OCI-LY7 (cell line): Measurements from ENCODE around the gene ACTBL2. TPM values are rescaled to one million over a fixed set of nuclear protein-coding genes. Genes with fewer than 3 reads are reported as not detected.

ENCODE experiments used
- BruUV-seq: library from RNA; stranded (reverse); fragments of 400-500 nt; replicated peaks from 2 replicates; lab custom pipeline; 2021; lab: Mats Ljungman, UMichigan
- CTCF ChIA-PET: fragments of 300-600 bp; sonication (Branson Sonifier 250); formaldehyde crosslinking; loops from one replicate; lab custom pipeline; 2022; ENCODE audit warnings: antibody characterized with exemption; ENCODE audit not compliant: unreplicated experiment; lab: Charles Lee
- POLR2A ChIA-PET: fragments of 300-600 bp; sonication (Branson Sonifier 250); formaldehyde crosslinking; loops from one replicate; lab custom pipeline; 2022; ENCODE audit warnings: antibody characterized with exemption; lab: Charles Lee
- DNase-seq: peaks from one replicate; pipeline ENCODE4 v3.0.0-alpha.2; 2015; ENCODE audit warnings: low spot score
- H2AFZ ChIP-seq: fragments of 200-600 bp; sonication (generic), shearing (Covaris generic); 2 replicates; pipeline ENCODE4 v1.6.1; 2014; ENCODE audit warnings: mild to moderate bottlenecking, antibody characterized with exemption, low read length, moderate library complexity
- H3K27ac ChIP-seq: fragments of 200-600 bp; sonication (generic); 2 replicates; pipeline ENCODE4 v1.5.1; 2014; ENCODE audit warnings: mixed run types, low read depth, mild to moderate bottlenecking, moderate library complexity, low read length, inconsistent platforms; ENCODE audit not compliant: poor library complexity, severe bottlenecking
- H3K36me3 ChIP-seq: fragments of 200-600 bp; sonication (generic); 2 replicates; pipeline ENCODE4 v1.6.1; 2014; ENCODE audit warnings: mild to moderate bottlenecking, antibody characterized with exemption, low read length, moderate library complexity, mixed read lengths; ENCODE audit not compliant: insufficient read depth
- H3K4me1 ChIP-seq: fragments of 200-600 bp; sonication (generic); 2 replicates; pipeline ENCODE4 v1.5.1; 2014; ENCODE audit warnings: mild to moderate bottlenecking, low read length; ENCODE audit not compliant: insufficient read depth, poor library complexity, severe bottlenecking
- H3K4me2 ChIP-seq: fragments of 200-600 bp; sonication (generic); 2 replicates; pipeline ENCODE4 v1.6.1; 2014; ENCODE audit warnings: mild to moderate bottlenecking, low read length
- H3K4me3 ChIP-seq: fragments of 200-600 bp; sonication (generic); 2 replicates; pipeline ENCODE4 v1.5.1; 2014; ENCODE audit warnings: mild to moderate bottlenecking, low read depth, low read length; ENCODE audit not compliant: poor library complexity, severe bottlenecking
- H3K79me2 ChIP-seq: fragments of 200-600 bp; sonication (generic); 2 replicates; pipeline ENCODE4 v1.6.1; 2016; ENCODE audit warnings: low read depth, mild to moderate bottlenecking, low read length, moderate library complexity, mixed read lengths; ENCODE audit not compliant: insufficient read depth
- H3K9me2 ChIP-seq: fragments of 200-600 bp; sonication (generic); 2 replicates; pipeline ENCODE4 v1.6.1; 2016; ENCODE audit warnings: mild to moderate bottlenecking, low read length, mixed read lengths; ENCODE audit not compliant: insufficient read depth
- H3K9me3 ChIP-seq: fragments of 200-600 bp; sonication (generic); 2 replicates; pipeline ENCODE4 v1.6.1; 2014; ENCODE audit warnings: mild to moderate bottlenecking, mixed run types, low read length, mixed read lengths
- H4K20me1 ChIP-seq: fragments of 200-600 bp; sonication (generic); 2 replicates; pipeline ENCODE4 v1.6.1; 2014; ENCODE audit warnings: mild to moderate bottlenecking, antibody characterized with exemption, low read length, moderate library complexity, mixed read lengths; ENCODE audit not compliant: insufficient read depth
- EZH2phosphoT487 ChIP-seq: fragments of 200-600 bp; sonication (generic); IDR thresholded peaks from 2 replicates; pipeline ENCODE4 v1.6.1; 2018; ENCODE audit warnings: low read depth, borderline replicate concordance, mild to moderate bottlenecking, mixed run types, antibody characterized with exemption, low read length, moderate library complexity, mixed read lengths
- intact Hi-C: fragments of 100-400 bp; cut with micrococcal nuclease; formaldehyde crosslinking; loops from one replicate; pipeline ENCODE4 v1.10.0; 2022; ENCODE audit not compliant: unreplicated experiment
- total RNA-seq, 2 experiments: library from RNA; depleted of rRNA in 1 of 2; stranded (reverse); fragments of >200 nt in 1 of 2; shearing (Covaris generic) in 1 of 2; gene quantifications; 2 replicates each; pipeline ENCODE4 v1.2.3, GENCODE V29; 2014 to 2022
- TF ChIP-seq, protein P1 (sequence below): fragments of 200-600 bp; sonication (generic); conservative IDR thresholded peaks from 2 replicates; pipeline ENCODE4 v1.5.1; 2014; ENCODE audit warnings: mild to moderate bottlenecking, antibody characterized with exemption, low read length, moderate library complexity, mixed read lengths

The ACTBL2 gene
- total RNA-seq, 2 experiments from 2014 or later, result not detected

DNA sequence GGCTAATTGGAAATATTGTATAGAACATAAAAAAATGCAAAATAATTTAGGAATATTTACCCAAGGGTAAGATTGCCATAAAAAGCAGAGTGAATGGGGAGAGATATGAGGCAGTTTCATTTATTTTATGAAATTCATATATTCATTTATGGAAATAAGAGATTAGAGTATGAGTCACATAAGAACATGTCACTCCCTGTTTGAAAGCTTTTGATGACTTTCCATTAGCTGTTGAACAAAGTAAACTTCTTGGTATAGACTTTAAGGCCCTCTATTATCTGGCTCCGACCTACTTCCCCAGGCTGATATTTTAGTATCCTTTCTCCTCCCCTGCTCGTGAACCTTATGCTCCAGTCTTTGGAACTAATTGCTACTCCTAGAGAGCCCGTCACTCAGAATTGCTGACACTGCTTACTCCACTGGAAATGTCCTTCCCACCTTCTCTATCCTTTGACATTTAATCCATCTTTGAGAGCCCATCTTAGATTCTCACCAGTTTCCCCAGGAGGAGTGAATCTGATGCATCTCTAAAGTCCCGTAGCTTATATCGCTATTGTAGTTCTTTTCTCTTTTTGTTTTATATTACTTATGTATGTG, 8.9 kb upstream of the ACTBL2 start:
- H3K4me2 ChIP-seq, result no peak overlapping the region
- no peak overlapping the region for H2AFZ ChIP-seq
- ChIA-PET POLR2A (no interaction called here), CTCF (no interaction called here)
- intact Hi-C loops, result loop anchor here (10.0 kb wide), 1 partner anchor 973 kb away; the partner anchor contains the start of gene PLK2
- H3K36me3 ChIP-seq, result no peaks in the 10 kb centered on the region
- H3K4me1 ChIP-seq, result no peaks in the 10 kb centered on the region
- DNase-seq, result no peak
- no peaks in the 10 kb centered on the region for H4K20me1 ChIP-seq
- no peak overlapping the region for H3K27ac ChIP-seq
- BruUV-seq, result no TSS peak
- no peaks in the 10 kb centered on the region for H3K79me2 ChIP-seq
- no peaks in the 10 kb centered on the region for H3K9me2 ChIP-seq
- no peak for TF ChIP-seq EZH2phosphoT487
- TF ChIP-seq, protein P1, sequence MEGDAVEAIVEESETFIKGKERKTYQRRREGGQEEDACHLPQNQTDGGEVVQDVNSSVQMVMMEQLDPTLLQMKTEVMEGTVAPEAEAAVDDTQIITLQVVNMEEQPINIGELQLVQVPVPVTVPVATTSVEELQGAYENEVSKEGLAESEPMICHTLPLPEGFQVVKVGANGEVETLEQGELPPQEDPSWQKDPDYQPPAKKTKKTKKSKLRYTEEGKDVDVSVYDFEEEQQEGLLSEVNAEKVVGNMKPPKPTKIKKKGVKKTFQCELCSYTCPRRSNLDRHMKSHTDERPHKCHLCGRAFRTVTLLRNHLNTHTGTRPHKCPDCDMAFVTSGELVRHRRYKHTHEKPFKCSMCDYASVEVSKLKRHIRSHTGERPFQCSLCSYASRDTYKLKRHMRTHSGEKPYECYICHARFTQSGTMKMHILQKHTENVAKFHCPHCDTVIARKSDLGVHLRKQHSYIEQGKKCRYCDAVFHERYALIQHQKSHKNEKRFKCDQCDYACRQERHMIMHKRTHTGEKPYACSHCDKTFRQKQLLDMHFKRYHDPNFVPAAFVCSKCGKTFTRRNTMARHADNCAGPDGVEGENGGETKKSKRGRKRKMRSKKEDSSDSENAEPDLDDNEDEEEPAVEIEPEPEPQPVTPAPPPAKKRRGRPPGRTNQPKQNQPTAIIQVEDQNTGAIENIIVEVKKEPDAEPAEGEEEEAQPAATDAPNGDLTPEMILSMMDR, result no peak
- no peaks in the 10 kb centered on the region for H3K9me3 ChIP-seq
- no peak overlapping the region for H3K4me3 ChIP-seq

DNA sequence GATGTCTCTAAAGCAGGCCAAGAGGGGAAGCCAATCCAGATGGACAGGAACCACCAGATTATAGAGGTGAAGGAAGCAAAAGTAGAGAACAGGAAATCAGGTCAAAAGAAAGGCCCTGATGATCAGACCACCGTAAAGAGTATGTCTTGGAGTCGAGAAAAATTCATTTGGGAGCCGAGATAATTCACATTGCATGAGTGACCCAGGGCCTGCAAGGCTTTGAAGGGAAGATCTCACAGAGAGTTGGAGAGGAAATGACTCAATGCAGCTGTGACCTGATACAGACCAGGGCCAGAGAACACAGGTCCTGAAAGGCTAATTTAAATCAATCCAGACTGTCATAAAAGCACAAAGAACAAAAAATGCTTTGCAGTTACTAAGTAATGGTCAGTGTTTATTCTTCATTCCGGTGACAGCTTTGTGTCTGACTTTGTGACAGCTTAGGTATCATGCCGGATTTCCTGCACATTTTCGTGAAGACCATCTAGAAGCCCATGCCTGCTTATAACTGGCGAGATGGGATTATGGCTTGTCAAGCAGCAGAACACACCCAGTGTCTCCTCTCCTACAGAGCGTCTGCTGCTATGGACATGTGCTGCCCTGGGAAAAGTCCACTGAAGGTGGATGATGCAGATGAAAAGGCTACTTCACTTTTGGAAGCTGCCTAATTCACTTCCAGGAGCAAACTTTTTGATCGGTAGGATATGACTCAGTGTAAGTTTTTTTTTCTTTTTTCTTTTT, 5.8 kb upstream of the ACTBL2 start:
- no peaks in the 10 kb centered on the region for H3K36me3 ChIP-seq
- H3K79me2 ChIP-seq, result no peaks in the 10 kb centered on the region
- no TSS peak for BruUV-seq
- H3K4me1 ChIP-seq, result no peaks in the 10 kb centered on the region
- no peaks in the 10 kb centered on the region for H3K9me2 ChIP-seq
- ChIA-PET CTCF (no interaction called here), POLR2A (no interaction called here)
- no peak for DNase-seq
- no peaks in the 10 kb centered on the region for H3K9me3 ChIP-seq
- TF ChIP-seq EZH2phosphoT487, result no peak
- TF ChIP-seq, protein P1, result no peak
- H3K4me2 ChIP-seq, result no peak overlapping the region
- H4K20me1 ChIP-seq, result no peaks in the 10 kb centered on the region
- no peak overlapping the region for H2AFZ ChIP-seq
- no peak overlapping the region for H3K4me3 ChIP-seq
- H3K27ac ChIP-seq, result no peak overlapping the region
- intact Hi-C loops, result no loop called here
